Measurements from ENCODE around the gene IZUMO1.
"Not testable (repeated sequence)": the region's sequence is repeated elsewhere in the genome, so short reads cannot be mapped to it uniquely, and the experiment has no call there.

The IZUMO1 gene

DNA sequence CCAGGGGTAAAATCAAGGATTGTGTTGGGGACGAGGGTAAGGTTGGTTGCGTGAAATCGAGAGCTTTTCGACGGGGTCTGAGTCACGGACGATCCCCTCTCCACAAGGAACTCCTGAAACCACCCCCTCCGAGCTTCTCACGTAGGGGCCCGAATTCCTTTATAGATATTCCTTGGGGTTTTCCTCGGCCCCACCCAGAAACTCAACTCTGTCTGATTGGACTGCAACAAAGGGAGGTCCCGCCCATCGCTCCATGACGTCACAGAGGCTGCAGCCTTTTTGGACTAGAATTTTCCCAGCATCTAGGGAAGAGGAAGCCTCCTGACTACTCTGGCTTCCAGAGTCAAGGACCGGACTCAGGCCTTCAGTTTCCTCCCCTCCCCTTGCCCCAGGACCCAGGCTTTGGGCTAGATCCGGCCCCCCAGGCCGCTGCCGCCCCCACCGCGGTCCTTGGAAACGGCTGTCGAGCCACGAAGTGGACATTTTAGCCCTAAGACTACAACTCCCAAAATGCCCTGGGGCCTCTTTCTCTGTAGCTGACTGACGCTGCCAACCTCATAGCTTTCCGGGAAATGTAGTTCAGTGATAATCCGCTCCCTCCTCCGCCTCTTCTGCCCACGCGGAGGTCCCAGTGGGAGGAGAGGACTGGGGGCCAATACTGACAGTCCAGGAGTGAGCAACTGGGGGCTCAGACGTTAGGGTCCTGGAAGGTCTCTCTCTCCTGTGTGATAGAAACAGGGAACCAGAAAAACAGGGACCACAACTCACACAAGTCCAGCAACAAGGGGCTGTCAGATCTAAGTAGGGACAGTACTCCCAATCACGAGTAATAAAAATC lies at the start of gene IZUMO1:
Gene IZUMO1 (minus strand): TSS at position 172 of the 838 bp plus-strand sequence. CDS start 1,050 bp downstream, outside the sequence.
- in situ Hi-C loops (cut with HindIII; ENCODE audit: low sequenced_read_pairs): no loop called here

DNA sequence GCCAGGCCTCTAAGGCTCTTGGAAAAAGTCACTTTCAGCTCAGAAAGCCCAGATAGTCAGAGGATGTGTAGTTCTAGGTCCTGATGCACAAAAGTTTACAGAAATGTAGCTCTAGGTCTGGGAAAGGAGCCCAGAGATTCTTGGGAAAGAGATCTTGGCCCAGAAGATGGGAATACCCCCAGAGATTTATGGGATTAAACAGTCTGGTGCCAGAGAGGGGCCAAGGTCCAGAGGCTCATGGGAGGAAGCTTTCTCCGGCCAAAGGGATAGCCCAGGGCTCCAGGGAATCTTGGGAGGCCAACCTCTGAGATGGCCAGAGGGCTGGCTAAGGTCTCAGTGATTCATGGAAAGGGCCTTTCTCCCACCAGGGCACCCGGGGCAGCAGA lies 49.0 kb upstream of the IZUMO1 start:
- in situ Hi-C loops (cut with HindIII; ENCODE audit: low sequenced_read_pairs): loop anchor here (10.0 kb wide), 1 partner anchor 169 kb away; the partner anchor contains the start of gene FTL

DNA sequence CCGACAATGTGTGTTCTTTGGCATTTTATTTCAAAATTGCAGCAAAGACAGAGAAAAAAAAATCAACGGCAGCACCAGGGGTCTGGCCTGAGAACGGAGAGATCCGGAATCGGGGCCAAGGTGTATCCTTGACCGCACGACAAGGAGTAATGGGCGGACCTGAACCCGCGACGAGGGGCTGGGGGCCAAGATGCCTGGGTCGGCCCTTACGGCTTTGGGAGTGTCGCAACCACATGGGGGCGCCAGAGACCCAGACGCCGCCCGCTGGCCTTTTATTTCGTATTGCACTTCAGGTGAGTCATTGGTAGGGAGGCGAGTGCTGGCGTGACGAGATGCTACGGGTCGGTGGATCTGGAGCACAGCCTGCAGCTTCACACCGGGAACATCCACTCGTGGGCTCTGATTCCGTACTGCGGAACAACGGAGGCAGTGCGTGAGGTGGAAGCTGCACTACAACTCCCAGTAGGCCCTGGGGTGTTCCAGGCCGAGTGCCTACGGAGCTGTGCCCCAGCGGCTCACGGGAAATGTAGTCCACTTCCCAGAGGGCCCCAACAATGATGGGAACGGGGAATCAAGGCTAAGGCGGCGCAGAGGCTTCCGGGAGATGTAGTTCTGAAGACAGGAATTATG lies 48.5 kb upstream of the IZUMO1 start:
- in situ Hi-C loops (cut with HindIII; ENCODE audit: low sequenced_read_pairs): loop anchor here (10.0 kb wide), 1 partner anchor 170 kb away; the partner anchor contains the start of gene FTL

GRCh38 chr19:48794291-48794690 lies 47.6 kb upstream of the IZUMO1 start:
- in situ Hi-C loops (cut with HindIII; ENCODE audit: low sequenced_read_pairs): loop anchor here (10.0 kb wide), 1 partner anchor 171 kb away; the partner anchor contains the start of gene FTL

GRCh38 chr19:48793271-48793670 lies 46.6 kb upstream of the IZUMO1 start:
- in situ Hi-C loops (cut with HindIII; ENCODE audit: low sequenced_read_pairs): loop anchor here (10.0 kb wide), 1 partner anchor 172 kb away; the partner anchor contains the start of gene FTL

- in situ Hi-C loops (cut with HindIII; ENCODE audit: low sequenced_read_pairs): not testable (repeated sequence)
Observed at GRCh38 chr19:48787331-48787730, 40.6 kb upstream of the IZUMO1 start.

DNA sequence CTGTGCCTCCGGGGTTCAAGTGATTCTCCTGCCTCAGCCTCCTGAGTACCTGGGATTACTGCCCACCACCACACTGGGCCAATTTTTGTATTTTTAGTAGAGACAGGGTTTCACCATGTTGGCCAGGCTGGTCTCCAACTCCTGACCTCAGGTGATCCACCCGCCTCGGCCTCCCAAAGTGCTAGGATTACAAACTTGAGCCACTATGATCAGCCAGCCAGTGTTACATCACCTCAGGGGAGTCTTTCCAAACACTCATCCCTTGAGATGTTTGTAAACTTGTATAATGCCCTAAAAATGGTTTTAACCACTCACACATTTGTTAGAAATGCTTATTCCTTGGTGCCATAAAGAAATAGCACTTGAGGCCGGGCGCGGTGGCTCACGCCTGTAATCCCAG lies 39.7 kb upstream of the IZUMO1 start:
- in situ Hi-C loops (cut with HindIII; ENCODE audit: low sequenced_read_pairs): not testable (repeated sequence)

DNA sequence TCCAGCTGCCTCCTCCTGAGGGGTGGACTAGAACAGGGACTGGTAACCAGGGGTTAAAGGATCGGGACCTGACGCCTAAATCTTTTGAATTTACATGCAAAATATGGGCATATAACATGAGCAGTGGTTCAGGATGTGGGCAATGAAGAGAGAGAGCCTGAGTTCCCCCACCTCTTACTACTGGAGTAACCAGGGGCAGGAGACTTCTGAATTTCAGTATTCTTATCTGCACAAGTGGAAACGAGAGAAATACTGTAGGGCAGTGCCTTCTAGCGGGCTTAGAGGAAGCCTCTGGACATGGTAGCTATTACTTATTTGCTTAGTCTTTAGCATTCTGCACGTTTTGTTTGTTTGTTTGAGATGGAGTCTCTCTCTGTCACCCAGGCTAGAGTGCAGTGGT lies 37.8 kb upstream of the IZUMO1 start:
- in situ Hi-C loops (cut with HindIII; ENCODE audit: low sequenced_read_pairs): no loop called here

DNA sequence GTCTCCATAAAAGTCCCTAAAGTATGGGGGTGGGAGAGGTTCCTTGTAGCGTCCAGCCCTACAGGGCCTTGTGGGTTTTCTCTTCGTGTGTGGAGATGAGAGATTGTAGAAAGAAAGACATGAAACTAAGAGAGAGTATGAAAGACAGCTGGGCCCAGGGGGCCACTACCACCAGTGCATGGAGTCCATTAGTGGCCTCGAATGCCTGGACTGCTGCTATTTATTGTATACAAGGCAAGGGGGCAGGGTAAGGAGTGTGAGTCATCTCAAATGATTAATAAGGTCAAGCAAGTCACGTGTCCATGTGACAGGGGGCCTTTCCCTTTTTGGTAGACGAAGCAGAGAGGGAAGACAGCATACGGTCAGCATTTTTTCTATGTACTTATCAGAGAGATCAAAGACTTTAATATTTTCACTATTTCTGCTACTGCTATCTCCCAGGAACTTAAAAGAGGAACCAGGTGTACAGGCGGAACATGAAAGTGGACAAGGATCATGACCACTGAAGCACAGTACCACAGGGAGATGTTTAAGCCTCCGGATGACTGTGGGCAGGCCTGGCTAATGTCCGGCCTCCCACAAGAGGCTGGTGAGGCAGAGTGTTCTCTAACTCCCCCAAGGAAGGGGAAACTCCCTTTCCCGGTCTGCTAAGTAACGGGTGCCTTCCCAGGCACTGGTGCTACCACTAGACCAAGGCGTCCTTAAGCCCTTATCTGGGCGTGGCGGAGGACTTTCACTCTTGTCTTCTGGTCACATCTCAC lies 34.1 kb upstream of the IZUMO1 start:
- in situ Hi-C loops (cut with HindIII; ENCODE audit: low sequenced_read_pairs): no loop called here

- in situ Hi-C loops (cut with HindIII; ENCODE audit: low sequenced_read_pairs): no loop called here
Observed at GRCh38 chr19:48779636-48780035, 32.9 kb upstream of the IZUMO1 start.

GRCh38 chr19:48777720-48778119 lies 31.0 kb upstream of the IZUMO1 start:
- in situ Hi-C loops (cut with HindIII; ENCODE audit: low sequenced_read_pairs): no loop called here

DNA sequence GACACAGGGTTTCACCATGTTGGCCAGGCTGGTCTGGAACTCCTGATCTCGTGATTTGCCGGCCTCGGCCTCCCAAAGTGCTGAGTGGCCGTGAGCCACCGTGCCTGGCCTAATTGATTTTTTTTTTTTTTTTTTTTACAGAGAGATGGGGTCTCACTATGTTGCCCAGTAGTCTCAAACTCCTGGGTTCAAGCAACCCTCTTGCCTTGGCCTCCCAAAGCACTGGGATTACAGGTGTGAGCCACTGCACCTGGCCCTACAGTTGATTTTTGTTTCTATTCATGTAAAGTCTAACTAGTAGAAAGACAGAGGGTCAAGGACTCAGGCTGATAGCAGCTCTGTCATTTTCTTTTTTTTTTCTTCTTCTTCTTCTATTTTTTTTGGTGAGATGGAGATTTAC lies 30.4 kb upstream of the IZUMO1 start:
- in situ Hi-C loops (cut with HindIII; ENCODE audit: low sequenced_read_pairs): no loop called here

DNA sequence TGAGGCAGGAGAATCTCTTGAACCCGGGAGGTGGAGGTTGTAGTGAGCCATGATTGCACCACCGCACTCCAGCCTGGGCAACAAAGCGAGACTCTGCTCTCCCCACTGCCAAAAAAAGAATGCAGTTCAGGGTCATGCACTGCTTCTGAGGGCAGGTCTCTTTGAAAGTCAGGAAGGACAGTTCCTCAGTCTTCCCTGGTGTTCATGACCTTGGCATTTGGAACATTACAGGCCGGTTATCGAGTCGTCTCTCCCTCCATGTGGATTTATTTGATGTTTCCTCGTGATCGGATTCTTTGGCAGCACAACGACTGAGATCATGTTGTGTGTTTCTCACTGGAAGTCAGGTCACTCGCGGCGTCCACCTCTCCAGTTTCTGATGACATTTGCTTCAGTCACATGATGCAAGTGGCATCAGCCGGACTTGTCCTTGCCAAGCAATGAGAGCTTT lies 25.8 kb upstream of the IZUMO1 start:
- in situ Hi-C loops (cut with HindIII; ENCODE audit: low sequenced_read_pairs): no loop called here

DNA sequence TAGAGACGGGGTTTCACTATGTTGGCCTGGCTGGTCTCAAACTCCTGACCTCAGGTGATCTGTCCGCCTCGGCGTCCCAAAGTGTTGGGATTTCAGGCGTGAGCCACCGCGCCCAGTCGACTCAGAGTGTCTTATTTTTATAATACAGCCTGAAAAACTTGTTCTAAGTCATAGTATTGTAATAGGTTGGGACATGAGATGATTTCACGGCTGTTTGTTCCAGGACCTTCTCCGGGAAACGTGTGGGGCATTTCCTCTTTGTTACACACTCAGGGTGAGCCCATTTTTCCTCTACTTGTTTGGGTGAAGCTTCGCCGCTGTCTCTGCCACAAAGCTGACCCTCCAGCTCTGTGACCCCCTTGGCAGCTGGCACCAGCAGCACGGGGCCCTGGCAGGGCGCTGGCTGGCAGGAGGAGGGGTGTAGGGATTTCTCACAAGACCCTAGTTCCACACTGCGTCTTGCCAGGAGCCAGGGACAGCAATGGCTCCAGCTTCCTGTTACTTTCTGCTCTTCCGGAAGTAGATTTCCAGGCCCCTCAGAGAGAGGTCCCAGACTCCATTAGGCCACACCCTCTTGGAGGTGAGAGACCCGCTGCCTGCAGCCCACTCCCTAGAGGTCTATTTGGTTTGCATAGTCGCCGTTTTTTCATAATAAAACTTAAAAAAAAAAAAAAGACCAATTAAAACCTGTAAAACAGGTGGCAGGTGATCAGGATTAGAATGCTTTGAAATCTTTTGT lies 24.2 kb upstream of the IZUMO1 start:
- in situ Hi-C loops (cut with HindIII; ENCODE audit: low sequenced_read_pairs): no loop called here

DNA sequence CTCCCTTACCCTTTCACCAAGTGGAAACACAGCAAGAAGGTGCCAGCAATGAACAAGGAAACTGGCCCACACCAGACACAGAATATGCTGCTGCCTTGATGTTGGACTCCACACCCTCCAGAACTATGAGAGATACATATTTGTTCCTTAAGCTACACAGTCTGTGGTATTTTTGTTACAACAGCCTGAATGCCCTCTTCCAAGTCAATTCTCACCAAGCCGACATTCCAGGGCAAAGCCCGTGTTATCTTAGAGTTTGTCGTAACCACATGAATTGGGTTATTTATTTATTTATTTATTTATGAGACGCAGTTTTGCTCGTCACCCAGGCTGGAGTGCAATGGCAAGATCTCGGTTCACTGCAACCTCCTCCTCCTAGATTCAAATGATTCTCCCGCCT lies 23.6 kb upstream of the IZUMO1 start:
- in situ Hi-C loops (cut with HindIII; ENCODE audit: low sequenced_read_pairs): no loop called here

DNA sequence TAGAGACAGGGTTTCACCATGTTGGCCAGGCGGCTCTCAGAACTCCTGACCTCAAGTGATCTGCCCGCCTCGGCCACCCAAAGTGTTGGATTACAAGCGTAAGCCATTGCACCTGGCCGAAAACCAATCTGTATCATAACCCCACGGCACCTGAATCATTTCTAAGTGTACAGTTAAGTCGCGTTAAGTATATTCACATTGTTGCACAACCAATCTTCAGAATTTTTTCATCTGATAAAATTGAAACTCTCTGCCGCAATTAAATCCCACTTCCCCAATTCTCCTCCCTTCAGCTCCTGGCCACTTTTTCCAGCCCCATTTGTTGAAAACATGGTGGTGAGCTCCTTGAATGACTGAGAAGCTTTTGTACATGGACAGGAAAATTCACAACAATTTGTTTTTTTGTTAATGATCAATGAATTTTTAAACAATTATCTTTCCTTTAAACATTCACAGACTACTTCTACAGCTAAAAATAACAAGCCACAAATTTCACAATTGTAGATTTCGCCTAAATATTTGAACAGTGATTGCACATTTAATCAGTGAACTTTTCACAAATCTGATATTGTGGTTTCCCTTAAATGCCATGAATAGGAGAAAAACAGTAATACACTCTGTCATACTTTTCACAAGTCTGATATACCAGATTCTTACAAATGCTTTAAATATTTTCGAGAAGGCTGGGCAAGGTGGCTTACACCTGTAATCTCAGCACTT lies 22.4 kb upstream of the IZUMO1 start:
- in situ Hi-C loops (cut with HindIII; ENCODE audit: low sequenced_read_pairs): no loop called here

- in situ Hi-C loops (cut with HindIII; ENCODE audit: low sequenced_read_pairs): not testable (repeated sequence)
Observed at GRCh38 chr19:48768171-48768753, 21.6 kb upstream of the IZUMO1 start.

DNA sequence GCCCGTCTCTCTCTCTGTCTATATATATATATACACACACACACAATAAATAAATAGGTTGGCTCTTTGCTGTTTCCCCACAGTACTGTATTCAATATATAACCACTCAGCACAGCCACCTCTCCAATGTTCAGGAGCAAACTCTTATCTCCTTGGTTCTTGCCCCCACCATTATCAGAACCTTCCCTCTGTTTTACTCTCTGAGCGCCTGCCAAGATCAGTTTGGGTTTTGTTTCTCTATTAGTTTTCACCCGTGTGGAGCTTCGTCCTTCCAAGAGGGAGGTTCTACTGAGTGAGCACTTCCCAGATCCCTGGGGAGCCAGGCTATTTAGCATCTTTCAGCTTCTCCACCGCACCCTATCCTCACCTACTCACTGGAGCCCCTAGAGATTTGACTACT lies 19.1 kb upstream of the IZUMO1 start:
- in situ Hi-C loops (cut with HindIII; ENCODE audit: low sequenced_read_pairs): not testable (repeated sequence)

DNA sequence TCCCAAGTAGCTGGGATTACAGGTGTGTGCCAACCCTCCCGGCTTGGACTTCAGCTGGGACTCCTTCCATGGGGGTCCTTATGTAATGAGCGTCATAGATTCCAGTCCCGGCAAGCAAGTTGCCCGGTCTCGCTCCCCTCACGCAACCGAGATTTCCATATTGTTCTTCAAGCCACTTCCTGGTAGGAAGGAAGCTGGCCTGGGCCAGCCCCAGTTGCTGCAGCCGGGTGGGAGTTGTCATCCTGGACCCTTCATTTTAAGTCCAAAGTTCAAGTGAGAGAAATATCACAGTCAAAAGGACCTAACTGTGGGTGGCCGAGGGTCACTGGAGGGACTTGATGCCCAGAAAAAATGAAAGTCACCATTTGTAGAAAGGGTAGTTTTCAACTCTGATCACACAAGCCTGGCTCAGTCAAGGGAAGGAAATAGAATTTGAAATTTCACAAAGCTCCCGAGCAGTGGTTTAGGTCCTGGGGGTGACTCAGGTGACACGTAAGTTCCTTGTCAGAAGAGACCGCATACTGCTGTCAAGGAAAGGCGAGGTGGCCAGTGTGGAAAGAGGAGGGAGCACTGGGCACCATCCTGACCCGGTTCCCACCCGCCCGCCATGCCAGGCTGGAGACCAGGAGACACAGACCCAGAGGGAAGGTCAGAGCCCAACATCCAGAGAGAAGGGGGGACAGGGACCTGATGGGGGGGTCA lies 13.9 kb upstream of the IZUMO1 start:
- in situ Hi-C loops (cut with HindIII; ENCODE audit: low sequenced_read_pairs): no loop called here

Data from DLD1 (cell line).